COLO668 (cell line): ENCODE measurements around the gene SPAG4.

Experiments
- DNase-seq: peaks from one replicate; lab custom pipeline; 2025; ENCODE audit not compliant: unreplicated experiment; lab: John Stamatoyannopoulos, UW

The SPAG4 gene

GRCh38 chr20:35652641-35653429, 37.2 kb downstream of the SPAG4 start:
- DNase-seq, result no peak

- no peak for DNase-seq
Observed at GRCh38 chr20:35653430-35653734, 37.8 kb downstream of the SPAG4 start.

- no peak for DNase-seq
Observed at GRCh38 chr20:35653893-35654292, 38.3 kb downstream of the SPAG4 start.

- no peak for DNase-seq
Observed at GRCh38 chr20:35654415-35654814, 38.8 kb downstream of the SPAG4 start.

- DNase-seq, result no peak
Observed at GRCh38 chr20:35657271-35657670, 41.6 kb downstream of the SPAG4 start.

GRCh38 chr20:35660122-35660937, 44.7 kb downstream of the SPAG4 start:
- no peak for DNase-seq

- DNase-seq, result no peak
Observed at GRCh38 chr20:35661053-35661452, 45.4 kb downstream of the SPAG4 start.

GRCh38 chr20:35661908-35662307, 46.3 kb downstream of the SPAG4 start:
- DNase-seq, result no peak

GRCh38 chr20:35662551-35662950, 46.9 kb downstream of the SPAG4 start:
- DNase-seq, result no peak

GRCh38 chr20:35663516-35664465, 48.2 kb downstream of the SPAG4 start:
- DNase-seq, result peak; percentile 48

- DNase-seq, result peak; percentile 95
Observed at GRCh38 chr20:35664466-35665206, 49.0 kb downstream of the SPAG4 start, which contains the start of the genes CPNE1 and RBM12. CPNE1 (minus strand) TSS chr20:35664900; CDS start chr20:35632923, 31,977 bp downstream. RBM12 (minus strand) TSS chr20:35664900; CDS start chr20:35655322, 9,578 bp downstream.

- no peak for DNase-seq
Observed at GRCh38 chr20:35665949-35666288, 50.3 kb downstream of the SPAG4 start.

- no peak for DNase-seq
Observed at GRCh38 chr20:35669221-35669620, 53.6 kb downstream of the SPAG4 start.

- no peak for DNase-seq
Observed at GRCh38 chr20:35669681-35670080, 54.1 kb downstream of the SPAG4 start.
